Stimulated activated CD8-positive, alpha-beta memory T cell treated with anti-CD3 and anti-CD28 coated beads, Interleukin-7, amount 100 ng/mL, for 24 hours (primary cell): ENCODE data around the gene OR8K5.
"Not testable (repeated sequence)": the region's sequence is repeated elsewhere in the genome, so short reads cannot be mapped to it uniquely, and the experiment has no call there.

Source experiments
- DNase-seq: peaks from one replicate; pipeline ENCODE4 v3.0.0-alpha.2; 2020; ENCODE audit warnings: low read depth

OR8K5 gene, protein sequence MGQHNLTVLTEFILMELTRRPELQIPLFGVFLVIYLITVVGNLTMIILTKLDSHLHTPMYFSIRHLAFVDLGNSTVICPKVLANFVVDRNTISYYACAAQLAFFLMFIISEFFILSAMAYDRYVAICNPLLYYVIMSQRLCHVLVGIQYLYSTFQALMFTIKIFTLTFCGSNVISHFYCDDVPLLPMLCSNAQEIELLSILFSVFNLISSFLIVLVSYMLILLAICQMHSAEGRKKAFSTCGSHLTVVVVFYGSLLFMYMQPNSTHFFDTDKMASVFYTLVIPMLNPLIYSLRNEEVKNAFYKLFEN

DNA sequence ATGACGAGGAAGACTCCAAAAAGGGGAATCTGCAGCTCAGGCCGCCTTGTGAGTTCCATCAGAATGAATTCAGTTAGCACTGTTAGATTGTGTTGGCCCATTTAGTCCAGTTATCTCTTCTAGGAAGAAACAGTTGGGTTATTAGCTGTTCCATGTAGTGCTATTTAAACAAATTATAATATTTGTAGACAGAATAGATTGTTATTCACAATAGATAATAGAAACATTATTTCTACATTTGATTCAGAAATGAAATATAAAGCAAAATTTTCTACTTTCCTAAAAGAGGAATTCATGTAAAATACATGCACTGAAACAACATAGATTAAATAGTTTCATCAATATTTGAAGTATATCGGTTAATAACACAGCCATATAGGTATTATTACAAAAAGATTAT lies at the start of gene OR8K5:
Gene OR8K5 (minus strand): TSS at position 101 of the 400 bp plus-strand sequence. CDS start 0 bp downstream, at position 101.
- no peak for DNase-seq

DNA sequence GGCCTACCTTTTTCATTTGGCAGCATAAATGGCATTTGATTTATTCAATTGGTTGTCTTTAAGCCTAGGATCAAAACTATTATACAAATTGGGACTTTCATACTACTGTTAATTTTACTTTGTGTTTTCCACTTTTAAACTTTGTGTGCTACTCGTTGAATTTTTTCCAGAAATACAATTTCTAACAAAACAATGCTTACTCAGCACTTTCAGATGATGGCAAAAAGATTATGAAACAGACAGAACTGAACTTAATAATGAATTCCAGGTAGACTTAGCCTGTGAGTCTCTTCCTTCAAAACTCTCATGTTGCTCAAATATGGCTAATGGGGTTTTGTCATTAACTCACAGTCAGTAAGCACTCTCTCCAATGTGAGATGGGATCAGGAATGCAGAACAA lies 47.7 kb upstream of the OR8K5 start:
- DNase-seq = no peak

DNA sequence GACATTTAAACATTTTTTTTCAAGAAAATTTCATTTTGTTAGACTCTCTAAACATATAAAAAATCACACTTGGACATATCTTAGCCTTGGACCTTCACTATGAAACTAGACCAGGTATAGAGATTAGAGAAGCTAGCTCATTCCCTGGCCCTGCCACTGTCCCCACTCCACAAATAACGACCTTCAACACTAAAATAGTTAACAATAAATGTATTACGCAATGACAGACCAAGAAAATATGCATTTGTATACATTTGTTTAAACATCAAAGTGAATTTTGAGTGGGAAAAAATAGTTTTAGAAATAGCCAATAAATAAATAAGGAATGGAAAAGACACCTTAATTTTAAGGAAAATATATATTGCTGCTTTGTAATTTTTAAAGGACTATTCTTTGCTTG lies 37.2 kb upstream of the OR8K5 start:
- DNase-seq = no peak

DNA sequence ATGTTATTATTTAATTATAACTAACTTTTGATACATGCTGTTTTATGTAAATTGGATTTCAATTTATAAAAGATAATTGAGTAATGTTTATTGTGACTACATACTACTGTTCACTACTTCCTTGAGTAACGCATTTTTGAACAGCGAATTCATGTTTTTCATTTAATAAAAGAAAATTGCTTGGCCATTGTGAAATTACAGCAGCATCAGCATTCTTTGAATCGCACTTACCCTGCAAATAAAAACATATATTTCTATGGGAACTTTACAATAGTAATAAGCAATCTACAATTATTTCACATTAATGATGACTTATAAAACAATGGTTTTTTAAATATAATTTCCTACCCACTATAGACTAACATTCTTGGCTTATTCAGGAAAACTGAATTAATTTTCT lies 36.6 kb upstream of the OR8K5 start:
- DNase-seq = no peak

DNA sequence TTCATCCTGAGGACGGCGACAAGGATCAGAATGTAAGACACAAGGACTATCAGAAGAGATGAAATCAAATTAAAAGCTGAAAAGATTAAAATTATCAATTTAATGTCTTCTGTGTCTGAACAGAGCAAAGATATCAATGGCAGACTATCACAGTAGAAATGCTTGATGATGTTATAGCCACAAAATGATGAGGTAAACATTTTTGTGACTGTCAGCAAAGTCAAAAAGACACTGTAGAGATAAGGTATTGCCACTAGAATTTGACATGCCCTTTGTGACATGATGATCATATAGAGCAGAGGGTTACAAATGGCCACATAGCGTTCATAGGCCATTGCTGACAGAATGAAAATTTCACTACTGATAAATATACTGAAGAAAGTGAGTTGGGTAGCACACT lies 28.5 kb upstream of the OR8K5 start:
- no peak for DNase-seq

DNA sequence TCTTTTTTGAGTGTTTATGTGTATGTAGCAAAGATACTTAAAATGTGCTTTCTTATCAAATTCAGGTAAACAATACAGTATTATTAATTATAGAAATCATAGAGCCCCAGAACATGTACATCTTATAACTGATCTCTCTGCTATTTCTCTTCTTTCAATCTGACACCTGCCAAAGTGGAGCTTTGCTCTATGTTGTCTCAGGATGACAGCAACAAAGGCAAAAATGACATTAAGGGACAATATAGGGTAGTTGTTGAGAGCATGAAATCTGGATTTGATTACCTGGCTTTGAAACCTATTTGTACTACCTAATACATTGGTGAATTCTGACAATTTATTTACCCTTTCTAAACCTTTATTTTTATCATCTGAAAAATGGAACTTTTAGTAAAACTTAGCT lies 23.3 kb upstream of the OR8K5 start:
- DNase-seq = no peak

DNA sequence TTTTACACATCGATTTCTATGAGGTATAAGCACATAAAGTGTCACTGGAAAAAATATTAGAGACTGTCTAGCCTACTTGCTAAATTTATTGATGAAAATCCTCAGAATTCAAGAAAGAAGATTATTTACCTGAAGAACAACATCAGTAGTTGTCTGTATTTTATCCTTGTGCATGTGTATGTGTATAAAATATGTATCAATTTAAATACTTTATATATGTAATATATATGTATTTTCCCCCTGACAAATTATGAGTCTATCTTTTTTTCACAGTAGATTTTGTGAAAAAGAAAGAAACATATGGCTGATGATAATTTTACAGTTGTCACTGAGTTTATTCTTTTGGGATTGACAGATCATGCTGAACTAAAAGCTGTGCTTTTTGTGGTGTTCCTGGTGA lies 16.2 kb upstream of the OR8K5 start, which contains the start of gene OR5J2:
Gene OR5J2 (plus strand): TSS at position 301 of the 400 bp plus-strand sequence. CDS start 0 bp downstream, at position 301.
- DNase-seq = no peak

DNA sequence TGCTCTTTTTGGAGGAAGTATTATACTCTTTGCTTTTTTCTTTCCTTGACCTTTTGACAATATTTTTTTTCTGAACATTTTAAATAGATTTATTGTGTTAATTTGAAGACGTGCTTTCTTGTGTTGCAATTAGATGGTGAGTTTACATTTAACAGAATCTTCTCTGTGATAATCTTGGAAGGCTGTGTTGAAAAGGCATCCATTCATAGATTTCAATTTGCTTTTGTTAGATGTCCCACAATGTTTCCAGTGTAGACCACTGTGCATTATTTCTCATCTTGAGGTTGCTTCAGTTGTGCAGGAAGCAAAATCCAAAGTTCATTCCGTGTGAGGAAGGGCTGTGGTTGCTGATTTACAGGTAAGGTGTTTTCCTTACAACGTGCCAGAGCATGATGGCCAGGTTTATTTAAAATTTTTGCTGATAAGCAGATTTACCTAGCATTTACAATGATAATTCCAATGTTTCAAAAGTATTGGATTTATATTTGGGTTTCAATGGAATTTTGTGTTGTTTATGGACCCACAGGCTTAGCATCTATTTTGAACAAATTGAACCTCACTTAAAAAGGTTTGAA lies 12.2 kb upstream of the OR8K5 start:
- no peak for DNase-seq

DNA sequence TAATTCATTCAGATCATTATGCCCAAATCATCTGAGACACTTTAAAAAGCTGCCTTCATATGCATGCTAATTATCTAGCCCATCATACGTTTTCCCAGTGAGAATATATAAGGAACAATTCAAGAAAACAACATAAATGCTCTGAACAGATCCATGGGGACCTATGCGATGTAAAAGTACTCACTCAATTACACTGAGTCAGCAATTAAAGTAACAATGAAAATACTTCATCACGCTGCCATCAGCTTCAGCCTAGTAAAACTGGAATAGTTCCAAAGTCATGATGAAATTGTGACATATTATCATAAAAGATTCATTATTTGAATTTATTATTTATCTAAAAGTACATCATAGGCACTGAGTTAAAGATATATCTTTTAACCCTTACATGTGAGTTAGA lies 3.7 kb upstream of the OR8K5 start:
- DNase-seq = no peak

DNA sequence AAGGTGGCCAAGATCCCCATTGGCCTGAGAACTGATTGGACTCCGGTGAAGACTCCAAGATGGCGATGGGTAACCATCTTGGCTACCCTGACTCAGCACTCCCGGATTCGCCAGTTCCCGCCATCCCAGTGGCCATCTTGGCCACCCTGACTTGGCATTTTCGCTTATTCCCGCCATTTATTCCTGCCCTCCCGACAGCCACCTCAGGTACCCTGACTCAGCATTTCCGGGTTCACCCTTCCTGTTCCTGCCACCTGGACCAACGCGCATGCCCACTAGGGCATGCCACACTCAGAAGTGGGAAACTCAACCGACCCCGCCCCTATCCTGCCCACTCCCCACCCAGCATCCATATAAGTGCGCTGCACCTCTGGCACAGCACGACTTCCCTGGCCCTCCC lies 7.8 kb downstream of the OR8K5 start:
- DNase-seq = no peak

DNA sequence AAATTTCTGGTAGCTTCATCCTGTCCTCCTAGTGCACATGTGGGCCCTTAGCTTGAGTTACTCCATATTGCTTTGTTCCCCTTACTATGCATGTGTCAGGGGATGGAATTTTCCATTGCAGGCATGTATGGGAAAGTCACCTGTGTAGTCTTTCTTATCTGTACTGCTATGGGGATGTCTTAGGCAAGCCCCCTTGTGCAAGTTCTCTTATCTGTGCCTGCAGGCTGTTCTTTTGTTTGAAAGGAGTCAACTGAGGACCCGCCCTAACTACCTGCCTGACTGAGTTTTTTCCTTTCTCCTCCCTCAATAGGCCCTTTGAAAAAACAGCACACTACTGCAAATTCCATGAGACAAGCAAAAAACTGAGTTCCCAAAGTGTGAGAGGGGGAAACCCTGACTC lies 8.7 kb downstream of the OR8K5 start:
- DNase-seq = no peak

DNA sequence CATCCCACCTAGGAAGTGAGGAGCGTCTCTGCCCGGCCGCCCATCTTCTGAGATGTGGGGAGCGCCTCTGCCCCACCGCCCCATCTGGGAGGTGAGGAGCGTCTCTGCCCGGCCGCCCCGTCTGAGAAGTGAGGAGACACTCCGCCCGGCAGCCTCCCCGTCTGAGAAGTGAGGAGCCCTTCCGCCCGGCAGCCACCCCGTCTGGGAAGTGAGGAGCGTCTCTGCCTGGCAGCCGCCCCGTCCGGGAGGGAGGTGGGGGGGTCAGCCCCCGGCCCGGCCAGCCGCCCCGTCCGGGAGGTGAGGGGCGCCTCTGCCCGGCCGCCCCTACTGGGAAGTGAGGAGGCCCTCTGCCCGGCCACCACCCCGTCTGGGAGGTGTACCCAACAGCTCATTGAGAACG lies 16.4 kb downstream of the OR8K5 start:
- not testable (repeated sequence) for DNase-seq

DNA sequence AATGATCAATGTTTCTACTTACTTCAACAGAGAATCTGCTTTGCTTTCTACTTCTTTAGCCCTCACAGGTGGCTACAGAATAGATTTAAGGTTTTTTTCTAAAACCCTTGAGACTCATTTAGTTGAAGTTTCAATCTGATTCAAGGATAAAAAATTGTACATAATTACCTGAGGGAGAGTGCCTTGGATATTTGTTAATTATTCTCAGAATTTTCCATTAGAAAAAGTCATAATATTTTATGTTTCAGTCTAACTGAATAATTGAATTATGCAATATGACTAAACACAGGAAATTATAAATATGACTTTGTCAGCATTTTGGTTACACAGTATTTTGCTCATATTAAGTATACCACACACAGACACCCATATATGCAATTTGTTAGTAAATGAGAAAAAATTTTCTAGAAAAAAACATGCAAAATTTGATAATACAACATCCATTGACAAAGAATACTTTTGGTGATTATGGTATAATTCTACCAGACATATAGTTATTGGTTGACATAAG lies 19.9 kb downstream of the OR8K5 start, which contains the start of gene OR8J3:
Gene OR8J3 (minus strand): TSS at position 51 of the 511 bp plus-strand sequence. CDS start 2,483 bp downstream, outside the sequence.
- DNase-seq = no peak

DNA sequence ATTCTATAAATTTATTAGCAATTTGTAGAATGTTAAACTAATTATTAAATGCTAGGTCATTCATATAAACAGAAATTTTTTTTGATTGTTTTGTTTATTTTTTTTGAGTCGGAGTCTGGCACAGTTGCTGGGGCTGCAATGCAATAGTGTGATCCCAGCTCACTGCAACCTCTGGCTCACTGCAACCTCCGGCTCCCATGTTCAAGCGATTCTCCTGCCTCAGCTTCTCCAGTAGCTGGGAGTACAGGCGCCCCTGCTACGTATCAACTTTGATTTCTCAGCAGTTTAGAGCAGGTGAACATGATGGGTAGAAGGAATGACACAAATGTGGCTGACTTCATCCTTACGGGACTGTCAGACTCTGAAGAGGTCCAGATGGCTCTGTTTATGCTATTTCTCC lies 38.0 kb downstream of the OR8K5 start, which contains the start of gene OR8H3:
Gene OR8H3 (plus strand): TSS at position 301 of the 400 bp plus-strand sequence. CDS start 0 bp downstream, at position 301.
- DNase-seq = no peak
